Gastroesophageal sphincter (tissue), 4 donors: Measurements from ENCODE around the gene IQGAP3. TPM values are rescaled to one million over a fixed set of nuclear protein-coding genes. Genes with fewer than 3 reads are reported as not detected.

Source experiments
- ATAC-seq: fragments of 150-250 bp; one replicate; pipeline ENCODE4 v1.9.1; 2016; ENCODE audit warnings: mild to moderate bottlenecking, moderate library complexity
- H3K27ac ChIP-seq, 4 donors: fragments of 200-600 bp; sonication (generic) in 3 of 4; 1 replicate in 3 of 4; 2 replicates in 1 of 4; pipeline ENCODE4 v1.5.1; 2016 to 2019
- H3K27me3 ChIP-seq: fragments of 200-600 bp; sonication (generic); one replicate; pipeline ENCODE4 v1.5.1; 2019
- H3K36me3 ChIP-seq, 2 donors: fragments of 200-600 bp; sonication (generic); one replicate each; pipeline ENCODE4 v1.5.1; 2019; ENCODE audit warnings: control low read depth in 1 of 2
- H3K4me1 ChIP-seq, 3 donors: fragments of 200-600 bp; sonication (generic); 1 replicate in 2 of 3; 2 replicates in 1 of 3; pipeline ENCODE4 v1.5.1; 2016 to 2019; ENCODE audit warnings: control low read depth in 2 of 3
- H3K4me3 ChIP-seq, 2 donors: fragments of 200-600 bp; sonication (generic); one replicate each; pipeline ENCODE4 v1.5.1; 2019; ENCODE audit warnings: mild to moderate bottlenecking in 1 of 2, moderate library complexity in 1 of 2
- H3K9me3 ChIP-seq, 3 donors: fragments of 200-600 bp; sonication (generic); one replicate each; pipeline ENCODE4 v1.5.1; 2017 to 2019; ENCODE audit warnings: control low read depth in 2 of 3
- CTCF ChIP-seq, 4 experiments: fragments of 200-600 bp in 2 of 4; fragments of 450-650 bp in 2 of 4; sonication (generic) in 1 of 4; IDR thresholded peaks; one replicate each; pipeline ENCODE4 v1.5.1; 2017 to 2019; ENCODE audit warnings: antibody characterized with exemption in 4 of 4, mild to moderate bottlenecking in 2 of 4, moderate library complexity in 2 of 4
- EP300 ChIP-seq: sonication (generic); formaldehyde crosslinking; IDR thresholded peaks from one replicate; pipeline ENCODE4 v1.6.1; 2017; ENCODE audit warnings: antibody characterized with exemption, mild to moderate bottlenecking
- POLR2A ChIP-seq, 2 donors: fragments of 450-650 bp; IDR thresholded peaks; one replicate each; pipeline ENCODE4 v1.6.1; 2017; ENCODE audit warnings: antibody characterized with exemption in 2 of 2, mild to moderate bottlenecking in 2 of 2, moderate library complexity in 1 of 2
- POLR2AphosphoS5 ChIP-seq: sonication (generic); formaldehyde crosslinking; IDR thresholded peaks from one replicate; pipeline ENCODE4 v1.6.1; 2017; ENCODE audit warnings: antibody characterized with exemption
- WGBS, 2 donors: methylation state at CpG; one replicate each; pipeline ENCODE4 v1.1.5; 2018; ENCODE audit warnings: low coverage in 1 of 2; 5-methylcytosine and 5-hydroxymethylcytosine counted together
- total RNA-seq, 4 donors: library from RNA; depleted of rRNA; stranded (reverse); fragments of >200 nt; gene quantifications; one replicate each; pipeline ENCODE4 v1.1.0, GENCODE V29; 2016

The IQGAP3 gene
- total RNA-seq, 4 donors from 2014 or later, result 0.27 to 0.58 (median 0.42) TPM; not detected in 1

GRCh38 chr1:156480411-156481192 is 91.8 kb downstream of the IQGAP3 start:
- Histone ChIP-seq H3K4me3 (no peak overlapping the region), H3K27ac (peak overlapping the region in 3 of 4 donors; percentile 84 to 91 (median 89)), H3K36me3 (peaks cover 0 to 80% of the 10 kb centered on the region in 2 donors), H3K4me1 (peaks cover 10 to 100% (median 62%) of the 10 kb centered on the region in 3 donors), H3K27me3 (no peaks in the 10 kb centered on the region), H3K9me3 (no peaks in the 10 kb centered on the region)
- TF ChIP-seq CTCF (IDR thresholded peaks at IDR 0.05), result peak in 3 of 4 experiments; percentile 68 to 79 (median 71)
- TF ChIP-seq POLR2A (IDR thresholded peaks at IDR 0.05), result no peak
- no peak for TF ChIP-seq POLR2AphosphoS5
- no peak for TF ChIP-seq EP300
- WGBS, 2 donors, result 20 to 23% methylated on average over 1 to 14 of the region's 34 CpGs
- peak; percentile 39 for ATAC-seq

GRCh38 chr1:156480016-156480370 is 92.4 kb downstream of the IQGAP3 start:
- H3K4me1 ChIP-seq, result peaks cover 9 to 100% (median 64%) of the 10 kb centered on the region in 3 donors
- no peaks in the 10 kb centered on the region for H3K9me3 ChIP-seq
- 20 to 40% methylated on average over 1 of the region's 4 CpGs for WGBS, 2 donors
- no peak for TF ChIP-seq POLR2AphosphoS5
- TF ChIP-seq CTCF (IDR thresholded peaks at IDR 0.05), result peak in 3 of 4 experiments; percentile 11 to 37 (median 21)
- H3K36me3 ChIP-seq, result peaks cover 0 to 86% of the 10 kb centered on the region in 2 donors
- no peak for ATAC-seq
- peak overlapping the region in 3 of 4 donors; percentile 84 to 91 (median 89) for H3K27ac ChIP-seq
- no peaks in the 10 kb centered on the region for H3K27me3 ChIP-seq
- no peak overlapping the region for H3K4me3 ChIP-seq

- WGBS, 2 donors, result 60 to 81% methylated on average over 1 to 6 of the region's 15 CpGs
- no peak for ATAC-seq
- H3K4me3 ChIP-seq, result no peak overlapping the region
- peaks cover 0 to 92% of the 10 kb centered on the region in 2 donors for H3K36me3 ChIP-seq
- TF ChIP-seq POLR2AphosphoS5 (no peak), EP300 (no peak), CTCF (IDR thresholded peaks at IDR 0.05) (no peak), POLR2A (IDR thresholded peaks at IDR 0.05) (no peak)
- H3K4me1 ChIP-seq, result peaks cover 6 to 100% (median 60%) of the 10 kb centered on the region in 3 donors
- peak overlapping the region in 3 of 4 donors; percentile 84 to 91 (median 89) for H3K27ac ChIP-seq
- no peaks in the 10 kb centered on the region for H3K27me3 ChIP-seq
- no peaks in the 10 kb centered on the region for H3K9me3 ChIP-seq
Observed at GRCh38 chr1:156479093-156480015, 93.0 kb downstream of the IQGAP3 start.

- Histone ChIP-seq H3K27me3 (no peaks in the 10 kb centered on the region), H3K9me3 (no peaks in the 10 kb centered on the region), H3K36me3 (peaks cover 0 to 100% of the 10 kb centered on the region in 2 donors), H3K27ac (peak overlapping the region; percentile 49 to 91 (median 86)), H3K4me1 (peaks cover 6 to 97% (median 49%) of the 10 kb centered on the region in 3 donors), H3K4me3 (no peak overlapping the region)
- no peak for ATAC-seq
- 77 to 100% methylated on average over 4 to 8 of the region's 8 CpGs for WGBS, 2 donors
- TF ChIP-seq EP300, result no peak
- TF ChIP-seq CTCF (IDR thresholded peaks at IDR 0.05), result no peak
- no peak for TF ChIP-seq POLR2A (IDR thresholded peaks at IDR 0.05)
- no peak for TF ChIP-seq POLR2AphosphoS5
Observed at GRCh38 chr1:156478250-156478627, 94.1 kb downstream of the IQGAP3 start.
